Skin of body (tissue), 2 donors: Measurements from ENCODE around the gene SRRM1. TPM values are rescaled to one million over a fixed set of nuclear protein-coding genes. Genes with fewer than 3 reads are reported as not detected.
"Not testable (repeated sequence)": the region's sequence is repeated elsewhere in the genome, so short reads cannot be mapped to it uniquely, and the experiment has no call there.

Source experiments
- DNase-seq: peaks from one replicate; lab custom pipeline; 2025; lab: John Stamatoyannopoulos, UW
- total RNA-seq: library from RNA; depleted of rRNA; stranded (reverse); fragments of >200 nt; gene quantifications from one replicate; pipeline ENCODE4 v1.2.3, GENCODE V29; 2014

Gene SRRM1
- total RNA-seq, 1 donor from 2014 or later: 64.9 TPM

- no peak for DNase-seq
These were observed 52.3 kb downstream of the SRRM1 start for GRCh38 chr1:24695202-24695974.

- DNase-seq: no peak
These were observed 53.1 kb downstream of the SRRM1 start for GRCh38 chr1:24696041-24696755.

GRCh38 chr1:24696756-24697330, 53.7 kb downstream of the SRRM1 start:
- no peak for DNase-seq

- not testable (repeated sequence) for DNase-seq
These were observed 54.4 kb downstream of the SRRM1 start for GRCh38 chr1:24697453-24698001.

- not testable (repeated sequence) for DNase-seq
These were observed 55.2 kb downstream of the SRRM1 start for GRCh38 chr1:24698326-24698725.

GRCh38 chr1:24699628-24700027, 56.5 kb downstream of the SRRM1 start:
- DNase-seq: no peak

GRCh38 chr1:24702511-24703293, 59.6 kb downstream of the SRRM1 start:
- DNase-seq: no peak

- no peak for DNase-seq
These were observed 61.5 kb downstream of the SRRM1 start for GRCh38 chr1:24704411-24705259.

GRCh38 chr1:24705260-24706073, 62.4 kb downstream of the SRRM1 start:
- peak; percentile 59 for DNase-seq

GRCh38 chr1:24706074-24706389, 62.9 kb downstream of the SRRM1 start:
- DNase-seq: not testable (repeated sequence)

GRCh38 chr1:24707687-24708086, 64.6 kb downstream of the SRRM1 start:
- no peak for DNase-seq

GRCh38 chr1:24708938-24709337, 65.8 kb downstream of the SRRM1 start:
- no peak for DNase-seq

GRCh38 chr1:24709791-24710441, 66.8 kb downstream of the SRRM1 start:
- no peak for DNase-seq

GRCh38 chr1:24711329-24711728, 68.2 kb downstream of the SRRM1 start:
- no peak for DNase-seq

GRCh38 chr1:24713176-24713575, 70.1 kb downstream of the SRRM1 start:
- DNase-seq: no peak

- no peak for DNase-seq
These were observed 70.6 kb downstream of the SRRM1 start for GRCh38 chr1:24713736-24714135.

- DNase-seq: no peak
These were observed 71.9 kb downstream of the SRRM1 start for GRCh38 chr1:24714859-24715520.

- DNase-seq: no peak
These were observed 72.6 kb downstream of the SRRM1 start for GRCh38 chr1:24715658-24716057.
